Activated T-helper 17 cell treated with anti-CD3 and anti-CD28 coated beads, Interleukin-2, amount 50 U/mL, for 72 hours (primary cell): Measurements from ENCODE around the gene INSIG1. TPM values are rescaled to one million over a fixed set of nuclear protein-coding genes. Genes with fewer than 3 reads are reported as not detected.

Source experiments
- ATAC-seq: fragments of 150-1000 bp; cut with Tn5 transposase; replicated peaks from 2 replicates; pipeline ENCODE4 v1.10.0; 2021; ENCODE audit warnings: mild to moderate bottlenecking, moderate library complexity
- H3K27ac Mint-ChIP-seq: one replicate; pipeline ENCODE4 v1.8.0; 2022; ENCODE audit warnings: mixed read lengths
- H3K27me3 Mint-ChIP-seq: one replicate; pipeline ENCODE4 v1.8.0; 2022; ENCODE audit warnings: mixed read lengths
- H3K36me3 Mint-ChIP-seq: one replicate; pipeline ENCODE4 v1.8.0; 2022; ENCODE audit warnings: low read depth, mild to moderate bottlenecking, mixed read lengths
- H3K4me1 Mint-ChIP-seq: one replicate; pipeline ENCODE4 v1.8.0; 2022; ENCODE audit warnings: mixed read lengths
- H3K4me3 Mint-ChIP-seq: one replicate; pipeline ENCODE4 v1.8.0; 2022; ENCODE audit warnings: mild to moderate bottlenecking, mixed read lengths
- H3K9me3 Mint-ChIP-seq: one replicate; pipeline ENCODE4 v1.8.0; 2022; ENCODE audit warnings: mixed read lengths
- total RNA-seq, 2 donors: library from RNA; stranded (reverse); gene quantifications; one replicate each; pipeline ENCODE4 v1.2.3, GENCODE V29; 2022

INSIG1 gene
- total RNA-seq, 2 donors from 2014 or later: 140 to 216 TPM

DNA sequence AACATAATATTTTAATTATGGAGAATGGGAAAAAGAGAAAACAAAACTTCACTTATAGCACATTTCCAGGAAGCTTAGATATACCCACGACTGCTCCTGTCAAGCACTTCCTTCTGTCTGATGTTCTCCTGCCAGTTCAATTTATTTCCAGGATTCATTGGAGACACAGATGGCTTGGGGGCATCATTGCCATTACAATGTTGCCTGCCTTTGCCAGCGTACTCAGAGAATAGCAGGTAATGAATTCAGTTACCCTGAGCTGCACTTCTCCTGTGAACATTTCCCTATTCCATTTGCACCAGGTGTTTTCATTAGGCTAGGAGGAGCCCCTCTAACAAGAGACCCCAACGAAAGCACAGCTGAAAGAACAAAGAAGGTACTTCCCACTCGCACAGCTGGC is 33.7 kb downstream of the INSIG1 start:
- Mint-ChIP-seq H3K27me3 (no peaks in the 10 kb centered on the region), H3K27ac (no peak overlapping the region), H3K36me3 (no peaks in the 10 kb centered on the region), H3K4me3 (no peak overlapping the region), H3K4me1 (no peaks in the 10 kb centered on the region), H3K9me3 (no peaks in the 10 kb centered on the region)
- no peak for ATAC-seq

DNA sequence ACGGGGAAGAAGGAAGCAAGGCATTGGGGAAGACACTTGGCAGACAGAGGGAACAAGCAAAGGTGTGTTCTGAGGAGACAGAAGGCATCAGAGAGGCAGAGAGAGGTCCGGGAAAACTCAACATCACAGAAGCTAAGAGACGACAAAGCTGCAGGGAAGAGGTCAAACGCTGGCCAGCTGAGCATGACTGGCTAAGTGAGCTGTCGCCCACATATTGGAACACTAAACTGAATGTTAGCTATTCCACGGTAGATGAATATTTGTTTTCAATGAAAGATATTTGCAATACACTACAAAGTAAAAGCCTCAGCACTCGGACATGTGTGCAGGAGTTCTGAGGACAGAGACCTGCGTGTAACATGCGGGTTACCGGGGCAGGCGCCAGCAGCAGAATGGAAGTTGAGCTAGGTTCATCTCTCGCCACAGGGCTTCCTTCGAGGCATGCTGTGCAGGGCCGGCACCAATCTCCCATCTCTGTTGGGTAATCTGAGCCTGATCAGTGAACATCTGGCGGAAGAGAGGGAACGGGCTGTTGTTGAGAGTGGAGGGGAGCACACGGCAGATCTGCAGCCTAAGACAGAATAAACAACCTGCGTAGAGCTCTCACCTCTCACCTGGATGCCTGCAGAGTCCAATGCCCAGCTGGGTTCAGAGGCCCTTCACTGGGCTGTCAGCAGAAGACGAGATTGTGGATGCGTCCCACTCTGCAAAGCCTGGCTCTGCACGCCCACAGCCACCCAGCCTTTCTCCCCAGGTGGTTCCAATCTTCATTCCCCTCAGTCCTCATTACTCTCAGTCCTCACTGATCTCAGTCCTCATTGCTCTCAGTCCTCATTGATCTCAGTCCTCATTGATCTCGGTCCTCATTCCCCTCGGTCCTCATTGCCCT is 35.9 kb downstream of the INSIG1 start:
- Mint-ChIP-seq H3K4me3 (no peak overlapping the region), H3K9me3 (no peaks in the 10 kb centered on the region), H3K36me3 (no peaks in the 10 kb centered on the region), H3K27ac (no peak overlapping the region), H3K27me3 (no peaks in the 10 kb centered on the region), H3K4me1 (peaks cover under 1% of the 10 kb centered on the region)
- no peak for ATAC-seq

DNA sequence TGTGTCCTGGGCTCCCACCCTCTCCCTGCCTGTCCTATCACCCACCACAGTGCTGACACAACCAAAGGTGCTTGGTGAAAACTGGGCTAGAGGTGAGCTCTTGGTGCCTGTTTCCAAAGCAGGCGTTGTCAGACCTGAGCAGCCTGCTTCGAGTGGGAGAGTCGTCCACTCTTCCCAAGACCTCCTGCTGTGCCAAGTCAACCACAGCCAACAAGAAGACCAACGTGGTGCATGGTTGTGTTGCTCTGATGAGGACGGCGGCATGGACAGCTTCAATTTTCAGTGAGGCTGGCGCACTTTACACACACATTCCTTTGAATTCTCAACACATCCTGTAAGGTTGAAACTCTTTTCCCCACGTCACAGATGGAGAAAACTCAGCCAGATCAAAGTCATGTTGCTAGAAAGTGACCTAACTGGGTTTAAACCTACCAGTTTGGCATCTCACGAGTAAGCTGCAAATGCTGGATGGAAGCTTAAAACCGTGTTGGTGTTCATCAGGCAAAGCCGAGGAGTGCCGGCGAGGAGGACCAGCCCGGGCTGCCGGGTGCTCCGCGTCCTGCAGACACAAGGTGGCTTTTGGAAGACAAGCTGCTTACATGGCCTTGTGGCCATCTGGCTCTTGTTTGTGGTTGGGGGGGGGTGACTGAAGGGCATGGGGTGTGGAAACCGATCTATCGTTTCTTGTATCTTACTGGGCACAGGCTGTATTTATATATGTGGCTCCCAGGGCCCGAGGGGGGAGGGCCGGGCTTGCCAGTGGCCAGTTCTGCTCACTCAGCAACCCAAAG is 39.3 kb downstream of the INSIG1 start:
- Mint-ChIP-seq H3K4me1 (peaks cover 6% of the 10 kb centered on the region), H3K9me3 (no peaks in the 10 kb centered on the region), H3K4me3 (no peak overlapping the region), H3K27ac (no peak overlapping the region), H3K36me3 (no peaks in the 10 kb centered on the region), H3K27me3 (peaks cover 5% of the 10 kb centered on the region)
- ATAC-seq: no peak

DNA sequence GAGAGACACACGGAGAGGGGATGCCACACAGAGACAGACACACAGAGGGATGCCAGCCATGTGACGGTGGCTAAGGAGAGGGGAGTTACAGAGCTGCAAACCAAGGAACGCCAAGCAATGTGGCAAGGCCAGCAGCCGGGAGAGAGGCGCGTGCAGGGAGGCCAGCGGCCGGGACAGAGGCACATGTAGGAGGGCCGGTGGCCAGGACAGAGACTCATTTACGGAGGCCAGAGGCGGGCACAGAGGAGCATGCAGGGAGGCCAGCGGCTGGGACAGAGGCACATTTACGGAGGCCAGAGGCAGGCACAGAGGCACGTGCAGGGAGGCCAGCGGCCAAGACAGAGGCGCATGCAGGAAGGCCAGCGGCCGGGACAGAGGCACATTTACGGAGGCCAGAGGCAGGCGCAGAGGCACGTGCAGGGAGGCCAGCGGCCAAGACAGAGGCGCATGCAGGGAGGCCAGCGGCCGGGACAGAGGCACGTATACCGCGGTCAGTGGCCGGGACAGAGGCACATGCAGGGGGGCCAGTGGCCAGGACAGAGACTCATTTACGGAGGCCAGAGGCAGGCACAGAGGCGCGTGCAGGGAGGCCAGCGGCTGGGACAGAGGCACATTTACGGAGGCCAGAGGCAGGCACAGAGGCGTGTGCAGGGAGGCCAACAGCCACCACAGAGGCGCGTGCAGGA is 40.4 kb downstream of the INSIG1 start:
- ATAC-seq: no peak
- Mint-ChIP-seq H3K9me3 (no peaks in the 10 kb centered on the region), H3K36me3 (no peaks in the 10 kb centered on the region), H3K4me3 (no peak overlapping the region), H3K27me3 (peaks cover 9% of the 10 kb centered on the region), H3K4me1 (peaks cover 6% of the 10 kb centered on the region), H3K27ac (no peak overlapping the region)

DNA sequence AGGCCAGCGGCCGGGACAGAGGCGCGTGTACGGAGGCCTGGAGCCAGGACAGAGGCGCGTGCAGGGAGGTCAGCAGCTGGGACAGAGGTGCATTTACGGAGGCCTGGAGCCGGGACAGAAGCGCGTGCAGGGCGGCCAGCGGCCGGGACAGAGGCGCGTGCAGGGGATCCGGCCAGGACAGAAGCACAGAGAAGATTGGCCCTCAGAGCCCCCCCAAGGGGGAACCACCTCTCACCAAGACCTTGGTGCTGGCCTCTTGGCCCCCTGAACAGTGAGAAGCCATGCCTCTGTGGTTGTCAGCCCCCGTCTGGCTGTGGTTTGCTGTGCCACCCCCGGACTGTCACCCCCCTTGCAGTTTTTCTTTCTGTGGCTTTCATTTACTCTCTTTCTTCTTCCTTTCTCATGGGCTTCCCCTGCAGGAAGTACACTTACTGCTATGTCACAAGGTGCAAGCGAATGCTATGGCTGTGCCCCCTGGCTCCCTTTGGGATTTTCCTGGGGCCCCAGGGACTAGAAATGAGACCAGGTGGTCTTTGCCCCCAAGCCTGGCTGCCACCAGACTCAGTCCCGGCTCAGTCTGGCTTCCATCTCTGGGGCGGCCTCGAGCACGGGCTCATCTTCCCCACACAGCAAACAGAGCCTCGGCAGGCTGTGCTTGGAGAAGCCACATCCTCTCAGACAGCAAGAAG is 41.1 kb downstream of the INSIG1 start:
- Mint-ChIP-seq H3K36me3 (no peaks in the 10 kb centered on the region), H3K4me3 (peak overlapping the region; percentile 50), H3K27ac (no peak overlapping the region), H3K4me1 (peaks cover 6% of the 10 kb centered on the region), H3K9me3 (no peaks in the 10 kb centered on the region), H3K27me3 (peaks cover 10% of the 10 kb centered on the region)
- ATAC-seq: peak; percentile 60

DNA sequence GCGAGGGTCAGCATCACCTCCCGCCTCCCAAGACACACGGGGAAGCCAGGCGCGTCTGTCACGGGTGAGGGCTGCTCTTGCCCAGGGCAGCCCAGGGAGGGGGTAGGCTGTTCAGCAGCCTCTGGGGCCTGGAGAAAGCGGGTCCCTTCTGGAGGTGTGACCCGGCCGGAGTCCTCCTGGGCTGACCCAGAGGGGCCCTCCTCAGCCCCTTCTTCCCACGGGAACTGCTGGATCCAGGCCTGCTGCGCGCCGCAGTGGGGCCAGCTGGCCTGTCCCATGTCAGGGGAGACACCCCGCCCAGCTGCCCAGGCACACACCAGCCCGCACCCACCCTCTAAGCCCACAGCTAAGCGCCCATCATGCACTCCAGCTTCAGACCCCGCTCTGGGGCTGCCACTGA is 41.8 kb downstream of the INSIG1 start:
- H3K4me3 Mint-ChIP-seq: no peak overlapping the region
- peaks cover 10% of the 10 kb centered on the region for H3K27me3 Mint-ChIP-seq
- no peaks in the 10 kb centered on the region for H3K9me3 Mint-ChIP-seq
- peaks cover 6% of the 10 kb centered on the region for H3K4me1 Mint-ChIP-seq
- H3K27ac Mint-ChIP-seq: no peak overlapping the region
- no peaks in the 10 kb centered on the region for H3K36me3 Mint-ChIP-seq
- no peak for ATAC-seq

DNA sequence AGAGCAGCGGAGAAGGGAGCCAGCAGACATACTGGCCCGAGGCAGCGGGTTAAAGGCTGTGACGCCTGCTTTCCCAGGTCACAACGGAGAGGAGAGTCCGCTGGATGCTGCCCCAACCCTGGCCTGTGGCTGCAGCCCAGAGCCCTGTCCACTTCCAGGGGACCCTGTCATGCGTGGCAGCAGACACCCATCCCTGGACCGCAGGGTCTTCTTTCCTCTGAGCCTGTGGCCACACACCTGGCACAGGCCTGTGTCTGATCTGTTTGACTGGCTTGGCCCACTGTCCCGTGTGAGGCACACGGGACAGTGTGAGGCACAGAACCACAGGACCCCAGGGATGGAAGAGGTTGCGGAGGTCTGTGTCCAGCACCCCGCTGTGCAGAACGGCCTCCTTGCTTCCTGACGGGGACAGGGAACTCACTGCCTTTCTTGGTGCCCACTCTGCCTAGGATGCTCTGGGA is 42.4 kb downstream of the INSIG1 start:
- Mint-ChIP-seq H3K36me3 (no peaks in the 10 kb centered on the region), H3K27me3 (peaks cover 10% of the 10 kb centered on the region), H3K9me3 (no peaks in the 10 kb centered on the region), H3K4me1 (peaks cover 8% of the 10 kb centered on the region), H3K27ac (no peak overlapping the region), H3K4me3 (no peak overlapping the region)
- no peak for ATAC-seq

DNA sequence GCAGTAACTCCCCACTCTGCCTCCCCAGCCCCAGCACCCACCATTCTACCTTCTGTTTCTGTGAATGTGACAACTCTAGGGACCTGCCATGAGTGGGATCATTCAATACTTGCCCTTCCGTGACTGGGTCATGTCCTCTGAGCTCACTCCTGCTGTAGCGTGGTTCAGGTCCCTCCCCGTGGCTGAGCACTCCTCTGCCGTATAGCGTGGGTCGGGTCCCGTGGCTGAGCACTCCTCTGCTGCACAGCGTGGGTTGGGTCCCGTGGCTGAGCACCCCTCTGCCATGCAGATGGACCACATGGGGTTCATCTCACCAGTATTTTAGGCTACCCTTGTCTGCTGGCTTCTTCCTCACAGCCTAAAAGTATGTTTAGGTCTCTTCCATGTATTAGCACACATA is 43.0 kb downstream of the INSIG1 start:
- Mint-ChIP-seq H3K9me3 (no peaks in the 10 kb centered on the region), H3K36me3 (no peaks in the 10 kb centered on the region), H3K4me1 (peaks cover 10% of the 10 kb centered on the region), H3K27me3 (peaks cover 10% of the 10 kb centered on the region), H3K27ac (no peak overlapping the region), H3K4me3 (no peak overlapping the region)
- no peak for ATAC-seq

DNA sequence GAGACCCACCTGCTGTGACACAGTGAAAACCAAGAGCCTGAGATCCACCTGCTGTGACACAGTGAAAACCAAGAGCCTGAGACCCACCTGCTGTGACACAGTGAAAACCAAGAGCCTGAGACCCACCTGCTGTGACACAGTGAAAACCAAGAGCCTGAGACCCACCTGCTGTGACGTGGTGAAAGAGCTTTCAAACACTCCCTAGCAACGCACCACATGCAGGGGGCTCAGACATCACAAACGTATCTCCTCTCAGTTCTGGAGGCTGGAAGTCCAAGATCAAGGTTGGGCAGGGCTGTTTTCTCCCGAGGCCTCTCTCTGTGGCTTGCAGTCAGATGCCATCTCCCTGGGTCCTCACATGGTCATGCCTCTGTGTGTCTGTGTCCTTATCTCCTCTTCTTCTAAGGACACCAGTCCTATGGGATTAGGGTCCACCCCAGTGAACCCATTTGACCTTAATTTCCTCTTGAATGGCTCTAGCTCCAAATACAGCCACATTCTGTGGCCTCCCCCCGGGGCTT is 43.8 kb downstream of the INSIG1 start:
- no peak for ATAC-seq
- H3K9me3 Mint-ChIP-seq: no peaks in the 10 kb centered on the region
- H3K27me3 Mint-ChIP-seq: peaks cover 10% of the 10 kb centered on the region
- no peak overlapping the region for H3K4me3 Mint-ChIP-seq
- peaks cover 10% of the 10 kb centered on the region for H3K4me1 Mint-ChIP-seq
- H3K36me3 Mint-ChIP-seq: no peaks in the 10 kb centered on the region
- H3K27ac Mint-ChIP-seq: no peak overlapping the region

DNA sequence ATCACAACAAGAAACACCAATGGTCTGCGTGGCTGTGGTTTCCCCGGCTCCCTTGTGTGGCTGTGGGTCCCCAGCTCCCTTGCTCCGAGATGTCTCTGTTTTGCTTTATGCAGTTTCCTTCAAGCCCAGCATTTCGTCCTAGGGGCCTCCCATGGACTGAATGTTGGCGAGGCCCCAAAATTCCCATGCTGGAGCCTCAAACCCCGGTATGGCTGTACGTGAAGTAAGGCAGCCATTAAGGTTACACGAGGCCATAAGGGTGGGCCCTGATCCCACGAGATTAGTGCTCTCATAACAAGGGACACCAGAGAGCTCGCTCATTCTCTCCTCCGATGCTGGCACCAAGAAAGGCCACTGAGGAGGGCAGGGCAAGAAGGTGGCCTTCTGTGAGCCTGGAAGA is 44.6 kb downstream of the INSIG1 start:
- H3K4me1 Mint-ChIP-seq: peaks cover 10% of the 10 kb centered on the region
- H3K27me3 Mint-ChIP-seq: peaks cover 10% of the 10 kb centered on the region

DNA sequence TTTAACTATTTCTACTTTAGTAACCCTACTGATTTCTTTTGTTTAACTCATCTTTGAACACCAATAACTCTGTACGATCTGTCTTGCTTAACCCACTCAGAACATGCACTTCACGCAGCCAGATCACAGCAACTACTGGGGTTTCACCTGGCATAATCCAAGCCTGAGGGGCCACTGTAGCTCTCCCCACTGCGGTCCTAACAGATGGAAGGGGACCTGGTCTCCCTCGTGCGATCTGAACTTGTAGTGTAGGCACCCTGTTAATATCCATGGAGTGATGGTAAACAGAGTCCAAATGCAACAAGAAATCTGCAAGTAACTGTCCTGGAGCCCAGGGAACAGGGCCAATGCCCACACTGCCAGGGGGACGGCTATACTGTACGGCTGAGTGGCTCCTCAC is 45.5 kb downstream of the INSIG1 start:
- Mint-ChIP-seq H3K4me3 (no peak overlapping the region), H3K9me3 (no peaks in the 10 kb centered on the region), H3K27me3 (peaks cover 10% of the 10 kb centered on the region), H3K27ac (no peak overlapping the region), H3K4me1 (peaks cover 10% of the 10 kb centered on the region), H3K36me3 (no peaks in the 10 kb centered on the region)
- ATAC-seq: no peak

More for the DNA sequence above, 44.6 kb downstream of the INSIG1 start:
- no peak for ATAC-seq
- Mint-ChIP-seq H3K27ac (no peak overlapping the region), H3K36me3 (no peaks in the 10 kb centered on the region), H3K9me3 (no peaks in the 10 kb centered on the region), H3K4me3 (no peak overlapping the region)

DNA sequence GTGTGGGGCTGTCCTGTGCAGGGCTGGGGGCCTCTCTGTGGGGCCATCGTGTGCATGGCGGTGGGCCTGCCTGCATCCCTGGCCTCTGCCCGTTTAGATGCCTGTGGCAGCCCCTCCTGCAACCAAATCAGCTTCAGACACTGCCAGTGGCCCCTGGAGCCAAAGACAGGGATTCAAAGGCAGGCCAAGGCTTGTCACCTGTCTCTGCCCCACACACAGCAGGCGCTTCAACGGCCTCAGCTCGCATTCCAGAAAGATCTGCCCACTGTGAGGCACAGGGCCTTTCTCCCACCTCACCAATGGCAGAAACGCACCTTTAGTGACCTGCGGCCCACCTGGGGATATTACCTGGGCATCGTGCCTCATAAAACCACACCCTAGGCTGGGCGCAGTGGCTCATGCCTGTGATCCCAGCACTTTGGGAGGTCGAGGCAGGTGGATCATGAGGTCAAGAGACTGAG is 46.0 kb downstream of the INSIG1 start:
- peak overlapping the region; percentile 25 for H3K4me3 Mint-ChIP-seq
- H3K27me3 Mint-ChIP-seq: peaks cover 10% of the 10 kb centered on the region
- H3K36me3 Mint-ChIP-seq: no peaks in the 10 kb centered on the region
- no peak for ATAC-seq
- no peaks in the 10 kb centered on the region for H3K9me3 Mint-ChIP-seq
- H3K4me1 Mint-ChIP-seq: peaks cover 9% of the 10 kb centered on the region
- no peak overlapping the region for H3K27ac Mint-ChIP-seq

DNA sequence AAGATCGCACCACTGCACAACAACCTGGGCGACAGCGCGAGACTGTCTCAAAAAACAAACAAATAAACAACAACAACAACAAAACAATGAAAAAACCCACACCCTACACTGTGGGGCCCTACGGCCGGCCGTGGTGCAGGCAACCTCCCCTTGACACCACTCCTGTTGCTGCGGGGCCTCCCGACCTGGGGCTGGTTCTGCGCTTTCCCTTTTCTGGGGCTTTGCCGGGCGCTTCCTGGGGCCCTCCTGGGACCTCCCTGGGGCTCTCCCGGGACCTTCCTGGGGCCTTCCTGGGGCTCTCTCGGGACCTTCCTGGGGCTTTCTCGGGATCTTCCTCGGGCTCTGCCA is 46.6 kb downstream of the INSIG1 start:
- H3K27me3 Mint-ChIP-seq: peaks cover 10% of the 10 kb centered on the region
- H3K36me3 Mint-ChIP-seq: no peaks in the 10 kb centered on the region
- H3K27ac Mint-ChIP-seq: no peak overlapping the region
- no peaks in the 10 kb centered on the region for H3K9me3 Mint-ChIP-seq
- ATAC-seq: peak; percentile 75
- H3K4me1 Mint-ChIP-seq: peaks cover 5% of the 10 kb centered on the region
- H3K4me3 Mint-ChIP-seq: peak overlapping the region; percentile 25
